Uterus (tissue), 2 donors: Measurements from ENCODE around the gene ST8SIA6.

Experiments used
- CTCF ChIP-seq, 4 experiments: fragments of 200-600 bp in 2 of 4; fragments of 450-650 bp in 2 of 4; sonication (generic) in 2 of 4; IDR thresholded peaks; one replicate each; pipeline ENCODE4 v1.5.1; 2016 to 2019; ENCODE audit warnings: antibody characterized with exemption in 4 of 4, mild to moderate bottlenecking in 2 of 4, moderate library complexity in 1 of 4
- POLR2A ChIP-seq, 2 donors: fragments of 450-650 bp; IDR thresholded peaks; one replicate each; pipeline ENCODE4 v1.6.1; 2016; ENCODE audit warnings: antibody characterized with exemption in 2 of 2, mild to moderate bottlenecking in 1 of 2, moderate library complexity in 1 of 2

GRCh38 chr10:17380888-17381287 lies 73.5 kb downstream of the ST8SIA6 start:
- TF ChIP-seq CTCF (IDR thresholded peaks at IDR 0.05): no peak
- TF ChIP-seq POLR2A (IDR thresholded peaks at IDR 0.05): no peak
